Thymus (tissue), 14 donors: ENCODE measurements around the gene SCD5. TPM values are rescaled to one million over a fixed set of nuclear protein-coding genes. Genes with fewer than 3 reads are reported as not detected.
"Not testable (repeated sequence)": the region's sequence is repeated elsewhere in the genome, so short reads cannot be mapped to it uniquely, and the experiment has no call there.

Experiments
- DNase-seq, 9 donors: peaks; one replicate each; pipeline ENCODE4 v3.0.0-alpha.2; 2013; ENCODE audit warnings: low spot score in 9 of 9, low read depth in 6 of 9, missing footprints in 1 of 9
- H3K27ac ChIP-seq, 2 donors: one replicate each; pipeline ENCODE4 v1.5.1; 2013; ENCODE audit warnings: control low read depth in 1 of 2, low read depth in 1 of 2, low read length in 1 of 2, mild to moderate bottlenecking in 1 of 2, moderate library complexity in 1 of 2
- H3K27me3 ChIP-seq, 2 donors: one replicate each; pipeline ENCODE4 v1.5.1; 2013; ENCODE audit warnings: low read length in 1 of 2; ENCODE audit not compliant: control insufficient read depth in 2 of 2, insufficient read depth in 1 of 2
- H3K36me3 ChIP-seq, 2 donors: one replicate each; pipeline ENCODE4 v1.5.1; 2013; ENCODE audit warnings: low read length in 1 of 2, mild to moderate bottlenecking in 1 of 2, moderate library complexity in 1 of 2; ENCODE audit not compliant: control insufficient read depth in 2 of 2, insufficient read depth in 2 of 2
- H3K4me1 ChIP-seq, 2 donors: one replicate each; pipeline ENCODE4 v1.5.1; 2013; ENCODE audit warnings: low read length in 2 of 2; ENCODE audit not compliant: control insufficient read depth in 2 of 2, insufficient read depth in 2 of 2
- H3K4me3 ChIP-seq, 2 donors: one replicate each; pipeline ENCODE4 v1.5.1; 2013; ENCODE audit warnings: low read length in 2 of 2, control low read depth in 1 of 2, mild to moderate bottlenecking in 1 of 2
- H3K9me3 ChIP-seq, 2 donors: one replicate each; pipeline ENCODE4 v1.5.1; 2013; ENCODE audit warnings: low read length in 1 of 2, mild to moderate bottlenecking in 1 of 2; ENCODE audit not compliant: control insufficient read depth in 2 of 2, insufficient read depth in 1 of 2
- WGBS: extraction: QIAGEN DNeasy Blood & Tissue Kit; methylation state at CpG from one replicate; pipeline ENCODE4 v1.1.7; 2013; 5-methylcytosine and 5-hydroxymethylcytosine counted together
- long read RNA-seq, 10 donors: transcript quantifications; one replicate each; lab custom pipeline, GENCODE V29; 2026
- polyA plus RNA-seq: library from polyadenylated mRNA; stranded (reverse); fragments of 200-250 nt; gene quantifications from one replicate; pipeline ENCODE4 v1.2.3, GENCODE V29; 2013
- total RNA-seq: library from RNA; stranded (reverse); fragments of 120-200 nt; gene quantifications from one replicate; pipeline ENCODE4 v1.2.4, GENCODE V29; 2013
- donor health status: healthy.

SCD5 gene
- total RNA-seq (6.5 TPM), polyA plus RNA-seq (20.1 TPM)
- long read RNA-seq, donor 1, partial matches to known transcripts: 0 of 1 reads
- long read RNA-seq, donor 1, other reads (novel, unspliced or antisense): 0 of 1 reads
- long read RNA-seq, donor 2: 0 reads
- long read RNA-seq, donor 3, partial matches to known transcripts: 0 of 1 reads
- long read RNA-seq, donor 3, other reads (novel, unspliced or antisense): 0 of 1 reads
- long read RNA-seq, donor 4: 0 reads
- long read RNA-seq, donor 5, transcript SCD5-202 (5 exons, 3,101 nt): major isoform, 5 of 5 reads
- long read RNA-seq, donor 5, partial matches to known transcripts: 0 of 5 reads
- long read RNA-seq, donor 5, other reads (novel, unspliced or antisense): 0 of 5 reads
- long read RNA-seq, donor 6, partial matches to known transcripts: 0 of 3 reads
- long read RNA-seq, donor 6, other reads (novel, unspliced or antisense): 0 of 3 reads
- long read RNA-seq, donor 7, partial matches to known transcripts: 0 of 2 reads
- long read RNA-seq, donor 7, other reads (novel, unspliced or antisense): 0 of 2 reads
- long read RNA-seq, donor 8, partial matches to known transcripts: 0 of 2 reads
- long read RNA-seq, donor 8, other reads (novel, unspliced or antisense): 0 of 2 reads
- long read RNA-seq, donor 9, partial matches to known transcripts: 7 of 11 reads
- long read RNA-seq, donor 9, other reads (novel, unspliced or antisense): 0 of 11 reads
- long read RNA-seq, donor 10, partial matches to known transcripts: 0 of 2 reads
- long read RNA-seq, donor 10, other reads (novel, unspliced or antisense): 0 of 2 reads

DNA sequence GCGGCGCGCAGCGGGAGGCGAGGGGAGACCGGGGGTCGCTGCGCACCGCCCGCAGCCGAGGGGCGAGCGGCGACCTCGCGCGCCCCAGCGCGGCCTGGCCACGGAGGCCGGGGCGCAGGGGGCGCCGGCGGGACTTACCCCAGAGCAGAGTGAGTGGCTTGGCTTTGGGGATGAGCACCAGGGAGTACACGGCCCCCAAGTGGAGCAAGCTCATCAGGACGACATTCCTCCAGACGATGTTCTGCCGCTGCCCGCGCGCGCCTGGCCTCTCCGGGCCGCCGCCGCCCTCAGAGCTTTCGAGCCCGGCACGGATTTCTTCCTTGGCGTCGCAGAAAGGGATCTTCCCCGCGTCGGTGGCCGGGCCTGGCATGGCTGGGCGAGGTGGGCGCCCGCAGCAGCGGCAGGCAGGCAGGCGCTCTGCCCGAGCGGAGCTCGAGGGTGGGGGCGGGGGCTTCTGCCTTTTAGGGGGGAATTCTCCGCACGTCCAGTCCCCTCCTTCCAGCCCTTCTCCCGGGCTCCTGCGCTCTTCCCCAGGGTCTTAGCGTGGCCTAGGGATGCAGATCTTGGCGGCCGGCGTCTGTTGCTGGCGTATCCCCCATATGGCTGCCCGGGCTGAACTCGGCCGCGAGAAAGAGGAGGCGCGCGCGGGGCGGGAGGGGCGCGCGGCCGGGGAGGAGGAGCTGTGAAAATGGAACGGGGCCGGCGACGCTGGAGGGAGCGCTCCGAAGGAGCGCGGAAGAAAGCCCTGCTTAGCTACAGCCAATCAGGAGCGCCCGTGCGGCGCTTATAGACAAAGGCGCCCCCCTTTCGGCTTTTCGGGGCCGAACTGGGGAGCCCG is at the start of gene SCD5:
Gene SCD5, minus strand, starts transcription at position 629 of the 838 bp plus-strand sequence. Its CDS starts 259 bp downstream, at position 370.
- peaks cover 9 to 25% of the 10 kb centered on the region in 2 donors for H3K4me1 ChIP-seq
- under 1% methylated on average over 94 of the region's 94 CpGs for WGBS
- no peaks in the 10 kb centered on the region for H3K9me3 ChIP-seq
- H3K27me3 ChIP-seq: peaks cover 0 to 53% of the 10 kb centered on the region in 2 donors
- no peaks in the 10 kb centered on the region for H3K36me3 ChIP-seq
- no peak within 1 kb of the TSS for H3K27ac ChIP-seq
- peak within 1 kb of the TSS; percentile 49 to 64 for H3K4me3 ChIP-seq
- DNase-seq: peak; percentile 27 to 85 (median 68)

DNA sequence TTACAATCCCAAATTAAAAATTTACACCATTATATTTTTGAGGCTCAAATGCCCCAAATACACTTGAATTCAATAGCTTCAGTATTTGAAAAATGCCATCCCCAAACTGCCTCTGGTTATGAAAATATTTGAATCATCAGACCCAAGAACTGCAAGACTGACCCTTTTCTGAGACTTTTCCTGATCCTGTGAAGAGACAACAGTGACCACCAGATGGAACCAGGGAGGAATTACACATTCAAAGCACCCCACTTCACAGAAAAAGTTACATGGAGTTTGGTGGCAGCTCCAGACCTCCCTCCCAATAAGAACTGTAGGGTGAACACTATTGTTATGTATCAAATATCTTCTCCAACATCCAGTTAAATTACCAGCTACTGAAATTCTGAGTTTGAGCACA is 44.0 kb upstream of the SCD5 start:
- no peak for DNase-seq

DNA sequence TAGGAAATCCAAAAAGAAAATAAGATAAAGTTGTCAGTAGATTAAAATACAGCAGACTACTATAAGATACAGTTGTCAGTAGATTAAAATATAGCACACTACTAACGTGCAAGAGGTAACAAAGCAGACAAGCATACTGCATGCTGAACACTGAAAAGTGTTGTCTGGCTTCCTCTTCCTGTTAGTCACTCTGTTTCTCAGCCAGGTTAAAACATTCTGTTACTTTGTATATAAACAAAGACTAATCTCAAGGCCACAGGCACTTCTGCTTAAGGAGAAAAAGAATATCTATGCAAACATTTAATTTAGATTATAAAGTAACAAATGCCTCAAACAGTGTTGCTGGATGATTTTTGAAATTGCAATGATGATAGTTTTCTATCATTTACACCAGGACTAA is 41.0 kb upstream of the SCD5 start:
- no peak overlapping the region for H3K27ac ChIP-seq
- WGBS: 97% methylated on average over 1 of the region's 1 CpG
- no peak overlapping the region for H3K4me3 ChIP-seq
- no peaks in the 10 kb centered on the region for H3K9me3 ChIP-seq
- DNase-seq: no peak
- H3K4me1 ChIP-seq: no peaks in the 10 kb centered on the region
- H3K27me3 ChIP-seq: no peaks in the 10 kb centered on the region
- H3K36me3 ChIP-seq: peaks cover 27 to 66% of the 10 kb centered on the region in 2 donors

More for the DNA sequence above, 44.0 kb upstream of the SCD5 start:
- no peaks in the 10 kb centered on the region for H3K4me1 ChIP-seq
- peaks cover 33 to 69% of the 10 kb centered on the region in 2 donors for H3K36me3 ChIP-seq
- H3K27me3 ChIP-seq: no peaks in the 10 kb centered on the region
- no peak overlapping the region for H3K27ac ChIP-seq
- H3K9me3 ChIP-seq: no peaks in the 10 kb centered on the region
- H3K4me3 ChIP-seq: no peak overlapping the region

DNA sequence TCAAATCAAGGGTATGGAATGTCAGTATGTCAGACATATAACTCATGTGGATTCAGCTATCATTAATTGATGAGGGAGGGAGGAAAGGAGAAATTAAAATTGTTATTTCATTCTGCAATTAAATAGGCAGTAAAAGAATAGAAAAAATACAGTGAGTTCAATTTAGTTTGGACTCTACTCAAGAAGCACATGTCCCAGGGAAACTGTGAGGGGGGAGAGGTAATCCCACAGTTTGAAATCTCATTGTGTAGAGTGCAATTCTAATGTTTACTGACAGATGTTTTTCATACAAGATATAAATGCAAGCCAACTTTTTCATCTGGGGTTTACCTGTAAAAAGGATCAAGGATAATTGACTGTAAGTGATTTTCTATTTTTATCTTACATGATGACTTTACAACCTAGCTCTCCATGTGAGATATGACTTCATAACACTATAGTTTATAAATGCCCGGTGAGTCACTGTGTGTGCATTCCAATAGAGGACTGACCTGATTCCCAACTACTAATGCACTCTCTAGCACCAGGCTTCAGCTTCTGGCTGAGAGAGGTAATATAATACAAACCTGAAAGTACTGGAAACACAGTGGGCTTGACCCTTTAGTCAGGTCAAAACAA is 35.2 kb upstream of the SCD5 start:
- Histone ChIP-seq H3K9me3 (no peaks in the 10 kb centered on the region), H3K27me3 (no peaks in the 10 kb centered on the region), H3K27ac (no peak overlapping the region), H3K4me3 (no peak overlapping the region), H3K4me1 (no peaks in the 10 kb centered on the region), H3K36me3 (peaks cover 10 to 29% of the 10 kb centered on the region in 2 donors)
- DNase-seq: no peak
- WGBS: 97% methylated on average over 1 of the region's 1 CpG

- not testable (repeated sequence) for H3K4me3 ChIP-seq, H3K27me3 ChIP-seq, DNase-seq, H3K4me1 ChIP-seq, H3K9me3 ChIP-seq, H3K27ac ChIP-seq
- WGBS: 95% methylated on average over 4 of the region's 4 CpGs
- peaks cover 12 to 29% of the 10 kb centered on the region in 2 donors for H3K36me3 ChIP-seq
Observed at GRCh38 chr4:82833060-82833459, 34.5 kb upstream of the SCD5 start.

DNA sequence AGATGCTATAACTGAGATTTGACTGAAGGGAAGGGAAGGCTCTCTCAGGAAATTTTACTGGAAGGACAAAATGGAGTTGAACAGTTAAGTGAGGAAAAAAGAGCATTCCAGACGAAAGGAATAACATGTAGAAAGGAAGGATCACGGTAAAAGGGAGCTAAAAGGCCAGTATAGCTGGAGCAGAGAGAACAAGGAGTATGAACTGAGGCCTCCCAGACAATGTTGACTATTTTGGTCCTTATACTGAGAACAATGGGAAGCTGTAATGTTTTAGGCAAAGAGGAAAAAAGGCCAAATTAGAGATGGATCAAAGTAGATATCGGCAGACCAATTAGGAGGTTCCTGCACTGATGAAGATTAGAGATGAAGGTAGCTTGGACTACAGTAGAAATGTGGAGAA is 26.8 kb upstream of the SCD5 start:
- over 99% methylated on average over 3 of the region's 3 CpGs for WGBS
- no peaks in the 10 kb centered on the region for H3K27me3 ChIP-seq
- no peak for DNase-seq
- H3K4me1 ChIP-seq: no peaks in the 10 kb centered on the region
- no peak overlapping the region for H3K27ac ChIP-seq
- H3K9me3 ChIP-seq: no peaks in the 10 kb centered on the region
- no peak overlapping the region for H3K4me3 ChIP-seq
- peaks cover 24 to 76% of the 10 kb centered on the region in 2 donors for H3K36me3 ChIP-seq

GRCh38 chr4:82823062-82823461 is 24.5 kb upstream of the SCD5 start:
- WGBS: 99% methylated on average over 5 of the region's 5 CpGs
- no peaks in the 10 kb centered on the region for H3K4me1 ChIP-seq
- H3K36me3 ChIP-seq: peaks cover 19 to 80% of the 10 kb centered on the region in 2 donors
- no peak for DNase-seq
- H3K27me3 ChIP-seq: no peaks in the 10 kb centered on the region
- no peaks in the 10 kb centered on the region for H3K9me3 ChIP-seq
- H3K27ac ChIP-seq: no peak overlapping the region
- H3K4me3 ChIP-seq: no peak overlapping the region

DNA sequence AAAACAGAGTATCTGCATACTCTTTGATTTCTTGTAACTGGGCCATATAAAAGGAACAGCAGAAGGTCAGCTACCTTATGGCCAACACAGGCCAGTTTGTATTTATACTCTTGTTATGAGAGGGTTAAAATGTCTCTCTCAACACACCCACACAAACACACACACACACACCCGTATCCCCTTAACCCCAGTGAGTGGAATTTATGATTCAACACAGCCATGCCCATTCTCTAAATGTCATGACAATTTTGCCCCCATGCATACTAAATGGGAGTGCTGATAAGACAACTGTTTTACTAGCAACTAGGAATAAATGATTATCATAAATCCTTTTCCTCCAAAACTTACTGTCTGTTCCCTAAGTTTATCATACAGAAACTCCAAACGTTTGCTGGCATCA is 22.1 kb upstream of the SCD5 start:
- no peak for DNase-seq
- peaks cover 15 to 63% of the 10 kb centered on the region in 2 donors for H3K36me3 ChIP-seq
- no peaks in the 10 kb centered on the region for H3K27me3 ChIP-seq
- H3K27ac ChIP-seq: no peak overlapping the region
- no peaks in the 10 kb centered on the region for H3K4me1 ChIP-seq
- H3K9me3 ChIP-seq: no peaks in the 10 kb centered on the region
- WGBS: 84% methylated on average over 2 of the region's 2 CpGs
- no peak overlapping the region for H3K4me3 ChIP-seq
